Uterus (tissue), 2 donors: Measurements from ENCODE around the gene CSF1.

Source experiments
- POLR2A ChIP-seq, 2 donors: fragments of 450-650 bp; IDR thresholded peaks; one replicate each; pipeline ENCODE4 v1.6.1; 2016; ENCODE audit warnings: antibody characterized with exemption in 2 of 2, mild to moderate bottlenecking in 1 of 2, moderate library complexity in 1 of 2
- TF ChIP-seq, protein P1 (sequence below), 4 experiments: fragments of 200-600 bp in 2 of 4; fragments of 450-650 bp in 2 of 4; sonication (generic) in 2 of 4; IDR thresholded peaks; one replicate each; pipeline ENCODE4 v1.5.1; 2016 to 2019; ENCODE audit warnings: antibody characterized with exemption in 4 of 4, mild to moderate bottlenecking in 2 of 4, moderate library complexity in 1 of 4

DNA sequence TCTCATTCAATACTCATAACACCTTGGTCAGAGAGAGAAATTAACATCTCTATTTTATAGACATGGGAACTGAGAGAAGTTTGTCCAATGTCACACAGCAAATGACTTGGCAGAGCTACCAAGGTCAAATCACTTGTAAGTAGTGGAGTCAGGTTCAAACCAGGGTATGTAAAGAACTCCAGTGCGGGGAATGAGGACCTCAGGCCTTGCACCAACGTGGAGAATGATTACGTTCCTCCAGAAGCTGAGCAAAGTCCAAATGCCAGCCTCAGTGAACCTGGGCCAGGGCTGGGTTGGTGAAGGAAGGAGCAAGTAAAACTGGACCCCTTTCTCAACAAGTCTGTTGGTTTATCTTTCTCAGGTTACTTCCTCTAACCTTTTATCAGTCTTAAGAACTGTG is 1.8 kb upstream of the CSF1 start:
- TF ChIP-seq, protein P1, sequence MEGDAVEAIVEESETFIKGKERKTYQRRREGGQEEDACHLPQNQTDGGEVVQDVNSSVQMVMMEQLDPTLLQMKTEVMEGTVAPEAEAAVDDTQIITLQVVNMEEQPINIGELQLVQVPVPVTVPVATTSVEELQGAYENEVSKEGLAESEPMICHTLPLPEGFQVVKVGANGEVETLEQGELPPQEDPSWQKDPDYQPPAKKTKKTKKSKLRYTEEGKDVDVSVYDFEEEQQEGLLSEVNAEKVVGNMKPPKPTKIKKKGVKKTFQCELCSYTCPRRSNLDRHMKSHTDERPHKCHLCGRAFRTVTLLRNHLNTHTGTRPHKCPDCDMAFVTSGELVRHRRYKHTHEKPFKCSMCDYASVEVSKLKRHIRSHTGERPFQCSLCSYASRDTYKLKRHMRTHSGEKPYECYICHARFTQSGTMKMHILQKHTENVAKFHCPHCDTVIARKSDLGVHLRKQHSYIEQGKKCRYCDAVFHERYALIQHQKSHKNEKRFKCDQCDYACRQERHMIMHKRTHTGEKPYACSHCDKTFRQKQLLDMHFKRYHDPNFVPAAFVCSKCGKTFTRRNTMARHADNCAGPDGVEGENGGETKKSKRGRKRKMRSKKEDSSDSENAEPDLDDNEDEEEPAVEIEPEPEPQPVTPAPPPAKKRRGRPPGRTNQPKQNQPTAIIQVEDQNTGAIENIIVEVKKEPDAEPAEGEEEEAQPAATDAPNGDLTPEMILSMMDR (IDR thresholded peaks at IDR 0.05): no peak
- TF ChIP-seq POLR2A (IDR thresholded peaks at IDR 0.05): no peak
